ENCODE data around the gene SYT15.
"Not testable (repeated sequence)": the region's sequence is repeated elsewhere in the genome, so short reads cannot be mapped to it uniquely, and the experiment has no call there.

SYT15 gene

DNA sequence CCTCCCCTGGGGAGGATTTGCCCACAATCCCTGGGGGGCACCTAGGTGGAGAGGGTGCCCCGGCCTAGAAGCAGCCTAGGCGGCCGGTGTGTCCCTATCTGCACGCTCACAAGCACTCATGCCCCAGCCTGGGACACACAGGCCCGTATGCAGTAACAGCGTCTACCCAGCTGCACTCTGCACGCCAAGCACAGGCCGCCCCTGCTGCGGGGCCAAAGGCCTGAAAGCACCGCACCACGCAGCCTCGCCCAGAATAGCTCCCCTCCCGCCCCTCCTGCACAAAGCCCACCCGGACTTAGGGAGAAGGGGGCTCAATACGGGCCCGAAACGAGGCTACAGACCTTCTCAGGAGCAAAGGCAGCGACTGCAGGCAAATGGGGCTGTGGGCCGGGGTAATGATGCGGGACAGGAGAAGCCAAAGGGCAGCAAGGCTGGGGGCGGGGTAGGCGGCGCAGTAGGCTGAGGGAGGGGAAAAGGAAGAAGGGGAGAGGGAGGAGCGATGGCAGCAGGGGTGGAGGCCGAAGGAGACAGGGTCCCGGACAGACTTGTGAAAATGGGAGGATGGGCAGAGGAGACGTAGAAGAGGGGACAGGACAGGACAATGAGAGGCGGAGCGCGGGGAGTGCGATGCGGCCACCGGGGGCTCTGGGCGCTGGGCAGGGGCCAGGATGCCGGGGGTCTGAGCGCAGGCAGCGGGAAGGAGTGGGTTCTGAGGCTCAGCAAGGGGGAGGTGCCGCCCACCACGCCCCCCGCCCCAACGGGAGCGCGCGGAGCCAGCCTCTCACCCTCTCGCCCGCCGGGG, 23.0 kb upstream of the SYT15 start:
- in situ Hi-C loops (cut with MboI; ENCODE audit: low sequenced_read_pairs), result no loop called here

- in situ Hi-C loops (cut with MboI; ENCODE audit: low sequenced_read_pairs), result no loop called here
Observed at GRCh38 chr10:46556515-46557318, 22.2 kb upstream of the SYT15 start, which contains the start of gene GPRIN2. Gene GPRIN2, minus strand, starts transcription at chr10:46556658. Its CDS starts 5,922 bp downstream, at chr10:46550736.

DNA sequence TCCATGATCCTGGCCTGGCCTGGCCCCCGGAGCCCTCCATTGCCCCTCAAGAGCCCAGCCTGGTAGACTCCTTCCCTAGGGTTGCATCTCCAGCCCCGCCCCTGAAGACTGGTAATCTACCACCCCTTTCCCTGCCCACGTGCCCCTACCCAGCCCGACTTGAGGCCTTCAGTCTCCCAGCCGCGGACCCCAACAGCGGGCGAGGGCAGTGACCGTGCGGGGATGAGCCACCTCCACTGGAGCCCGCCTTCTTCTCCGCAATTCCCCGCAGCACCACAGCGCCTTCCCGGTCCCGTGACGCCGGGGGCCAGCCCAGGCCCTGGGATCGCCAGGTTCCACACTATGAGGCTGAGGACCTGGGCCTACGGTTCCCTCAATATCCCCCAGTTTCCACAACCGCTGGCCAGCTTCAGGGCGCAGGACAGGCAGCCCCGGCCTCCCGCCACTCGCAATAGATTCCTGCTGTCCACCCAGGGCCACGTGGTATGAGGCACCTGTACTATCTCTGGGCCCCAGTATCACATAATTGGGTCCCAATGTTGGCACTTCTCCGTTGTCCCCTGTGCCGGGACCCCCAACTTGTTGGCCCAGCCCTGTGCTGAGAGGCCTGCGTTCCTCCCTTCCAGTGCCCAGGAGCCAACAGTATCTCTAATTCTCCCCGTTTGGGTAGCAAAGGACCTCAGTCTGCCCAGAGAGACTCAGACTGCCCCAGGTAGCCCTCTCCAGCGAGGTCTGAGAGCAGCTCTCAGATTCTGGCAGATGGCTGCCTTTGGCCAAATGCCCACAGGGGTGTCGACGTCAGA, 21.4 kb upstream of the SYT15 start:
- in situ Hi-C loops (cut with MboI; ENCODE audit: low sequenced_read_pairs), result no loop called here

- in situ Hi-C loops (cut with MboI; ENCODE audit: low sequenced_read_pairs), result no loop called here
Observed at GRCh38 chr10:46558122-46558391, 20.9 kb upstream of the SYT15 start.

- in situ Hi-C loops (cut with MboI; ENCODE audit: low sequenced_read_pairs), result no loop called here
Observed at GRCh38 chr10:46558392-46559185, 20.3 kb upstream of the SYT15 start.

- in situ Hi-C loops (cut with MboI; ENCODE audit: low sequenced_read_pairs), result no loop called here
Observed at GRCh38 chr10:46559231-46559671, 19.7 kb upstream of the SYT15 start.

- in situ Hi-C loops (cut with MboI; ENCODE audit: low sequenced_read_pairs), result no loop called here
Observed at GRCh38 chr10:46560381-46560780, 18.5 kb upstream of the SYT15 start.

- in situ Hi-C loops (cut with MboI; ENCODE audit: low sequenced_read_pairs), result no loop called here
Observed at GRCh38 chr10:46560952-46561351, 18.0 kb upstream of the SYT15 start.

- in situ Hi-C loops (cut with MboI; ENCODE audit: low sequenced_read_pairs), result not testable (repeated sequence)
Observed at GRCh38 chr10:46565591-46566332, 13.2 kb upstream of the SYT15 start.

- in situ Hi-C loops (cut with MboI; ENCODE audit: low sequenced_read_pairs), result not testable (repeated sequence)
Observed at GRCh38 chr10:46567151-46567550, 11.8 kb upstream of the SYT15 start.

- in situ Hi-C loops (cut with MboI; ENCODE audit: low sequenced_read_pairs), result not testable (repeated sequence)
Observed at GRCh38 chr10:46570655-46571054, 8.3 kb upstream of the SYT15 start.

- in situ Hi-C loops (cut with MboI; ENCODE audit: low sequenced_read_pairs), result not testable (repeated sequence)
Observed at GRCh38 chr10:46572765-46573164, 6.2 kb upstream of the SYT15 start.

DNA sequence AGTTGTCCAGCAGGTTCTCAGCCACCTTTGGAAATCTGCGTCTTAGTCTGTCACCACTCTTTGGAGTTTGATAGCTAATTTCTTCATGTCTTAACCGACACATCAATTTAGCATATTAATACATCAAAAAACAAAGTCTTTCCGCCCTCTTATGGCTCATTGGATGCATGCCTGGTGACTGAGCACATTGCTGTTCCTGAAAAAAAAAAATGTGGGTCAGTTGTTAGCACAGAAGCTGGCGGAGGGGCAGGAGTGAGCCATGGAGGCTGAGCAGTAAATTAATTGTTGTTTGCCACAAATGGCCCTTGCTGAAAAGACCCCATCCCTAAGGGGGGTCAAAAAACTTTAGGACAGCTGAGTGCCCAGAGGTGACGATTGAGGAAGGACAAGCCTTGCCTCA, 5.6 kb upstream of the SYT15 start:
- in situ Hi-C loops (cut with MboI; ENCODE audit: low sequenced_read_pairs), result not testable (repeated sequence)

DNA sequence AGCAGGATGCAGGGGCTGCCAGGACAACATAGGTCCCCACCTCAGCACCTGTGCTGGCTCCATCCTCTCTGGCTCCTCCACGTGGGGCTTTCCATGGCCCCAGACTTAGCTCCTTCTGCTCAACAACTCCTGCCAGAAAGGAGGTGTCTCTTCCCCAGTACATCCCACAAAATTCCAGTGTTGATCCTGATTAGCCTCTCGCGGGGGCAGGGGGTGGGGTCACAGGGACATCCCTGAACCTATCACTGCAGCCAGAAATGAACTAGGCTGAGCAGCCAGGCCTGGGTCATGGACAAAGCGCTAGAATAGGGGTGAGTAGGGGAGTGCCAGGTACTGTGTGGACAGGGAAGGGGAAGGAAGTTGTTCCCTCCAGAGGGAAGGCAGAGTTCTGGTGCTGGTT, 5.0 kb upstream of the SYT15 start:
- in situ Hi-C loops (cut with MboI; ENCODE audit: low sequenced_read_pairs), result not testable (repeated sequence)

DNA sequence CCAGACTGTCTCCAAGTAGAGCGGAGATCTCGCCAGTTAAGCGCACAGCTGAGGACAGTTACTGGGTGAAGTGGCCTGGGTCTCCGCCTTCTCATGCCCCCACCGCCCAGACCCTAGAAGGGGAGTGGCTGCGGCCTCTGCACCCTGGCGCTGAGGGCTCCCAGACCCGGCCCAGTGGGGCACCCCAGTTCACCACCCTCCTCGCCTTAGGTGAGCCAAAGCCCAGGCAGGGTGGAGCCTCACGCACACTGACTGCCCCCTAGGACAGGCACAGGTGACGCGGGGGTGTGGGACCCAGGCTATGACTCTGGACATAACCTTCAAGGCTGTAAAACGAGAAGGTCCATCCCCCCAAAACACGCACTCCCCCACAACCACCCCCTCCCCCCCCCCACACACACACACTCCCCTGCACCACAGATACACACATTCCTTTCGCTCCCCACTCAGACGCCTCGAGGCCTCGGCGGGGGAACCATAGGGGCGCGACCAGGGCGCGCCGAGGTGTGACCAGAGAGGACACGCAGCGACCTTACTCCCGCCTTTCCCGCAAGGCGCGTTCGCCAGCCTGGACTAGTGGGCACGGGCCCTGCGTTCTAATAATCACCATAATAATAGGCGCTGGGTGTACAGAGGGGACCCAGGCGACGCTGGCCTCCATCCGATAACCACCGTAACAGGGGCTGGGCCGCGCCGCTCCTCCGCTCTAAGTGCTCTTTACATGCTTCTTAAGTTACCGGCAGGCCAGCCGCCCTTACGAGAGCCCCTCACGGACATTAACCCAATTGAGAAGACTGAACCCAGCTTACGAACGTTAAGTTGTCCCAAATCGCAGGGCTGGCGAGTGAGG, 1.1 kb upstream of the SYT15 start:
- in situ Hi-C loops (cut with MboI; ENCODE audit: low sequenced_read_pairs), result not testable (repeated sequence)

DNA sequence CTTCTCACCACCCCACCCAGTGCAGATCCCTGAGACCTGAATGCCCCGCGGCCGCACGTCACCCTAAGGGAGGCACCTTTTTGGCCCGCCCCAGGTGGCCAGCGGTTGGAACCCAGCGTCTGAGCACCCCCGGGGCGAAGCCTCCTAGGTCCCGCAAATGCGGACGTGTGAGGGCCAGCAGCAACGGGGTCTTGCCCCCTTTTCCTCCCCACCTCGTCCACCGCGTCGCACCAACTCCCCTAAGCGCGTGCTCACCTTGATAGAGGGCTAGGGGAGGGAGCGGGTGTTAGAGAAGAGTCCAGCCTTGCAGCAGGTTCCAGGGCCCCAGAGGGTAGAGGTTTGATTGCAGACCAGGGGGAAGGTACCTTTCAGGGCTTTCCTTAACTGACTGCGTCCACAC, 450 bp downstream of the SYT15 start:
- in situ Hi-C loops (cut with MboI; ENCODE audit: low sequenced_read_pairs), result not testable (repeated sequence)

DNA sequence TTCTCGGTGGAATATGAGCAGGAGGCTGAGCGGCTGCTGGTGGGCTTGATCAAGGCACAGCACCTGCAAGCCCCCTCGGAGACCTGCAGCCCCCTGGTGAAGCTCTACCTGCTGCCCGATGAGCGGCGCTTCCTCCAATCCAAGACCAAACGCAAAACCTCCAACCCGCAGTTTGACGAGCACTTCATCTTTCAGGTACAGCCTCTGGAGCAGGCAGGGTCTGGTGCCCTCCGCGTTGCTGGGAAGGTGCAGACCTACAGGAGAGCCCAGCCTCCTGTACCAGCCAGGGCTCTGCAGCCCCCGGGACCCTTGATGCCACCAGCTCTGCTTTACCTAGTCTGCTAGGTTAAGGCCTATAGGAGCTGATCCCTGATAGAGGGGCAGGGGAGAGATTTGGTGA, 3.1 kb downstream of the SYT15 start:
- in situ Hi-C loops (cut with MboI; ENCODE audit: low sequenced_read_pairs), result not testable (repeated sequence)

- in situ Hi-C loops (cut with MboI; ENCODE audit: low sequenced_read_pairs), result not testable (repeated sequence)
Observed at GRCh38 chr10:46582568-46582967, 3.6 kb downstream of the SYT15 start.

DNA sequence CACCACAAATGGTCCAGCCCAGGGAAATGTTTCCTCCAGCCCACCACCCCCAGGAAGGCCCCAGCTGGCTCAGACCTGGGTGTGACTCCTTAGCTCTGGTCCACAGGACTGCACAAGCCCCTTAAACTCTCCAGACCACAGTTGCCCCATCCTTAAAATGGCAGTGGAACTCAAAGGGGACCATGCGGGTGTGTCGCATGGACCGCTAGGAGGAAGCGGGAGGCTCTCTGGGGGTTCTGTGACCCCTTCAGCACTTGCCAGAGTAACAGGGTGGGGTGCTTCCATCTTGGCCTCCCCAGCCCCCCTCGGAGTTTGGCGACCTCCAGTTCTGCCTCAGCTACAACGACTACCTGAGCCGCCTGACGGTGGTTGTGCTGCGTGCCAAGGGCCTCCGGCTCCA, 5.3 kb downstream of the SYT15 start:
- in situ Hi-C loops (cut with MboI; ENCODE audit: low sequenced_read_pairs), result not testable (repeated sequence)

Measured in hTERT RPE-1 (cell line).